Caco-2 (cell line): ENCODE data around the gene CRYGC. TPM values are rescaled to one million over a fixed set of nuclear protein-coding genes. Genes with fewer than 3 reads are reported as not detected.

Source experiments
- BruUV-seq: library from RNA; stranded (reverse); fragments of 400-500 nt; replicated peaks from 2 replicates; lab custom pipeline; 2021; lab: Mats Ljungman, UMichigan
- CTCF ChIA-PET: fragments of 300-600 bp; sonication (Branson Sonifier 250); formaldehyde crosslinking; loops from one replicate; lab custom pipeline; 2022; ENCODE audit warnings: antibody characterized with exemption; lab: Charles Lee
- POLR2A ChIA-PET: fragments of 300-600 bp; sonication (Branson Sonifier 250); formaldehyde crosslinking; loops from one replicate; lab custom pipeline; 2022; ENCODE audit warnings: antibody characterized with exemption; lab: Charles Lee
- DNase-seq, 2 experiments: peaks; one replicate each; pipeline versions ENCODE4 v3.0.0 to v3.0.0-alpha.2; 2020 to 2022
- H3K27me3 ChIP-seq: replicated peaks from 2 replicates; pipeline ENCODE4 v1.6.0; 2011; ENCODE audit warnings: low read length; ENCODE audit not compliant: control insufficient read depth, insufficient read depth
- H3K36me3 ChIP-seq: 2 replicates; pipeline ENCODE4 v1.5.1; 2011; ENCODE audit warnings: low read length; ENCODE audit not compliant: control insufficient read depth, insufficient read depth
- H3K4me1 ChIP-seq: fragments of 250-450 bp; sonication (Bioruptor Pico); 2 replicates; pipeline ENCODE4 v1.5.1; 2020; ENCODE audit warnings: mild to moderate bottlenecking
- H3K4me3 ChIP-seq: 2 replicates; pipeline ENCODE4 v1.5.1; 2011; ENCODE audit warnings: low read depth, mild to moderate bottlenecking, control low read depth, low read length
- H3K9me3 ChIP-seq: fragments of 250-450 bp; sonication (Bioruptor Pico); 2 replicates; pipeline ENCODE4 v1.5.1; 2020; ENCODE audit warnings: mild to moderate bottlenecking, moderate library complexity
- H3K27ac Mint-ChIP-seq: one replicate; pipeline ENCODE4 v1.8.0; 2022; ENCODE audit warnings: mixed read lengths; ENCODE audit not compliant: unreplicated experiment
- H3K27me3 Mint-ChIP-seq: one replicate; pipeline ENCODE4 v1.8.0; 2022; ENCODE audit warnings: mixed read lengths; ENCODE audit not compliant: insufficient read depth, unreplicated experiment
- H3K36me3 Mint-ChIP-seq: one replicate; pipeline ENCODE4 v1.8.0; 2022; ENCODE audit warnings: mild to moderate bottlenecking, mixed read lengths; ENCODE audit not compliant: insufficient read depth, unreplicated experiment
- H3K4me1 Mint-ChIP-seq: one replicate; pipeline ENCODE4 v1.8.0; 2022; ENCODE audit warnings: low read depth, mixed read lengths; ENCODE audit not compliant: unreplicated experiment
- H3K4me3 Mint-ChIP-seq: one replicate; pipeline ENCODE4 v1.8.0; 2022; ENCODE audit warnings: mild to moderate bottlenecking, moderate library complexity, mixed read lengths; ENCODE audit not compliant: unreplicated experiment
- H3K9me3 Mint-ChIP-seq: one replicate; pipeline ENCODE4 v1.8.0; 2022; ENCODE audit warnings: mixed read lengths; ENCODE audit not compliant: unreplicated experiment
- CTCF ChIP-seq, 2 experiments: fragments of 200-600 bp in 1 of 2; IDR thresholded peaks; 1 replicate in 1 of 2; 2 replicates in 1 of 2; pipeline versions ENCODE4 v1.5.1 to v1.8.0; 2011 to 2022; ENCODE audit warnings: antibody characterized with exemption in 1 of 2, control low read depth in 1 of 2, inconsistent platforms in 1 of 2, low read depth in 1 of 2, low read length in 1 of 2, mild to moderate bottlenecking in 1 of 2, moderate library complexity in 1 of 2; ENCODE audit not compliant: insufficient read depth in 1 of 2, severe bottlenecking in 1 of 2, unreplicated experiment in 1 of 2
- intact Hi-C: fragments of 100-400 bp; cut with micrococcal nuclease; formaldehyde crosslinking; loops from one replicate; pipeline ENCODE4 v1.10.0; 2022; ENCODE audit not compliant: unreplicated experiment
- total RNA-seq: library from RNA; stranded (reverse); gene quantifications from 2 replicates; pipeline ENCODE4 v1.2.3, GENCODE V29; 2022

The CRYGC gene
- total RNA-seq, 1 experiment from 2014 or later = not detected

GRCh38 chr2:208096080-208096479 is 33.5 kb downstream of the CRYGC start:
- ChIA-PET POLR2A (interaction anchor here (0.6 kb wide), 1 partner anchor 168 kb away, joined by 4 read pairs; no protein-coding TSS in a partner anchor), CTCF (interaction anchor here (0.7 kb wide), 1 partner anchor 159 kb away, joined by 3 read pairs; the partner anchor contains the start of gene IDH1)
- no peaks in the 10 kb centered on the region for H3K9me3 ChIP-seq
- no TSS peak for BruUV-seq
- H3K36me3 Mint-ChIP-seq = no peaks in the 10 kb centered on the region
- no peaks in the 10 kb centered on the region for H3K27me3 Mint-ChIP-seq
- H3K9me3 Mint-ChIP-seq = no peaks in the 10 kb centered on the region
- no peak for DNase-seq
- no peak overlapping the region for H3K4me3 Mint-ChIP-seq
- H3K4me1 Mint-ChIP-seq = peaks cover 16% of the 10 kb centered on the region
- intact Hi-C loops = no loop called here
- no peaks in the 10 kb centered on the region for H3K27me3 ChIP-seq
- H3K27ac Mint-ChIP-seq = no peak overlapping the region
- no peak for TF ChIP-seq CTCF (IDR thresholded peaks at IDR 0.05; ENCODE audit: insufficient read depth in 1 of 2, low read depth in 1 of 2, low read length in 1 of 2, severe bottlenecking in 1 of 2, unreplicated experiment in 1 of 2)
- H3K4me3 ChIP-seq = no peak overlapping the region
- peaks cover 16% of the 10 kb centered on the region for H3K4me1 ChIP-seq
- no peaks in the 10 kb centered on the region for H3K36me3 ChIP-seq

- POLR2A ChIA-PET = no interaction called here
- CTCF ChIA-PET = no interaction called here
- Histone ChIP-seq H3K4me3 (no peak overlapping the region), H3K27me3 (no peaks in the 10 kb centered on the region), H3K4me1 (peaks cover 16% of the 10 kb centered on the region), H3K9me3 (no peaks in the 10 kb centered on the region), H3K36me3 (no peaks in the 10 kb centered on the region)
- no peak for TF ChIP-seq CTCF (IDR thresholded peaks at IDR 0.05; ENCODE audit: insufficient read depth in 1 of 2, low read depth in 1 of 2, low read length in 1 of 2, severe bottlenecking in 1 of 2, unreplicated experiment in 1 of 2)
- no TSS peak for BruUV-seq
- intact Hi-C loops = no loop called here
- no peaks in the 10 kb centered on the region for H3K9me3 Mint-ChIP-seq
- H3K4me1 Mint-ChIP-seq = peaks cover 12% of the 10 kb centered on the region
- no peak overlapping the region for H3K27ac Mint-ChIP-seq
- no peaks in the 10 kb centered on the region for H3K27me3 Mint-ChIP-seq
- no peak overlapping the region for H3K4me3 Mint-ChIP-seq
- DNase-seq = no peak
- no peaks in the 10 kb centered on the region for H3K36me3 Mint-ChIP-seq
Measured at GRCh38 chr2:208093128-208093527, 36.5 kb downstream of the CRYGC start.

GRCh38 chr2:208092093-208092832 is 37.4 kb downstream of the CRYGC start:
- H3K27me3 Mint-ChIP-seq = no peaks in the 10 kb centered on the region
- Histone ChIP-seq H3K4me1 (peaks cover 16% of the 10 kb centered on the region), H3K9me3 (no peaks in the 10 kb centered on the region), H3K4me3 (no peak overlapping the region), H3K27me3 (no peaks in the 10 kb centered on the region), H3K36me3 (no peaks in the 10 kb centered on the region)
- no peaks in the 10 kb centered on the region for H3K36me3 Mint-ChIP-seq
- H3K27ac Mint-ChIP-seq = no peak overlapping the region
- H3K4me3 Mint-ChIP-seq = no peak overlapping the region
- intact Hi-C loops = no loop called here
- DNase-seq = peak in 1 of 2 experiments; percentile 8
- CTCF ChIA-PET = interaction anchor here (1.0 kb wide), 1 partner anchor 162 kb away, joined by 3 read pairs; the partner anchor contains the start of gene IDH1
- TF ChIP-seq CTCF (IDR thresholded peaks at IDR 0.05; ENCODE audit: insufficient read depth in 1 of 2, low read depth in 1 of 2, low read length in 1 of 2, severe bottlenecking in 1 of 2, unreplicated experiment in 1 of 2) = no peak
- H3K4me1 Mint-ChIP-seq = peaks cover 12% of the 10 kb centered on the region
- no peaks in the 10 kb centered on the region for H3K9me3 Mint-ChIP-seq
- BruUV-seq = no TSS peak
- POLR2A ChIA-PET = no interaction called here
